Spleen (tissue), 7 donors: ENCODE results near the gene ST3GAL4.

ENCODE experiments used
- POLR2A ChIP-seq, 3 donors: fragments of 450-650 bp; IDR thresholded peaks; one replicate each; pipeline ENCODE4 v1.5.1; 2017; ENCODE audit warnings: antibody characterized with exemption in 3 of 3, mild to moderate bottlenecking in 1 of 3
- POLR2AphosphoS5 ChIP-seq, 3 donors: sonication (generic); formaldehyde crosslinking; IDR thresholded peaks; one replicate each; pipeline ENCODE4 v1.5.1; 2017; ENCODE audit warnings: antibody characterized with exemption in 3 of 3
- TF ChIP-seq, protein P1 (sequence below), 11 experiments: fragments of 200-600 bp in 7 of 11; fragments of 450-650 bp in 4 of 11; sonication (generic) in 4 of 11; IDR thresholded peaks in 8 of 11; conservative IDR thresholded peaks in 3 of 11; 1 replicate in 7 of 11; 2 replicates in 4 of 11; pipeline versions ENCODE4 v1.4.0 to v1.8.0; 2016 to 2021; ENCODE audit warnings: antibody characterized with exemption in 11 of 11, inconsistent platforms in 4 of 11, mild to moderate bottlenecking in 1 of 11
- donor health status: DM: no; HTN: no; CAD: no; lungs with moderate emphysema.
- donor health status: DM: no; HTN: no; CAD: no.
- donor health status: DM: no; HTN: no; CAD: no.

GRCh38 chr11:126408496-126408895, 53.0 kb downstream of the ST3GAL4 start:
- TF ChIP-seq POLR2A (IDR thresholded peaks at IDR 0.05) (no peak), POLR2AphosphoS5 (IDR thresholded peaks at IDR 0.05) (no peak)
- TF ChIP-seq, protein P1, sequence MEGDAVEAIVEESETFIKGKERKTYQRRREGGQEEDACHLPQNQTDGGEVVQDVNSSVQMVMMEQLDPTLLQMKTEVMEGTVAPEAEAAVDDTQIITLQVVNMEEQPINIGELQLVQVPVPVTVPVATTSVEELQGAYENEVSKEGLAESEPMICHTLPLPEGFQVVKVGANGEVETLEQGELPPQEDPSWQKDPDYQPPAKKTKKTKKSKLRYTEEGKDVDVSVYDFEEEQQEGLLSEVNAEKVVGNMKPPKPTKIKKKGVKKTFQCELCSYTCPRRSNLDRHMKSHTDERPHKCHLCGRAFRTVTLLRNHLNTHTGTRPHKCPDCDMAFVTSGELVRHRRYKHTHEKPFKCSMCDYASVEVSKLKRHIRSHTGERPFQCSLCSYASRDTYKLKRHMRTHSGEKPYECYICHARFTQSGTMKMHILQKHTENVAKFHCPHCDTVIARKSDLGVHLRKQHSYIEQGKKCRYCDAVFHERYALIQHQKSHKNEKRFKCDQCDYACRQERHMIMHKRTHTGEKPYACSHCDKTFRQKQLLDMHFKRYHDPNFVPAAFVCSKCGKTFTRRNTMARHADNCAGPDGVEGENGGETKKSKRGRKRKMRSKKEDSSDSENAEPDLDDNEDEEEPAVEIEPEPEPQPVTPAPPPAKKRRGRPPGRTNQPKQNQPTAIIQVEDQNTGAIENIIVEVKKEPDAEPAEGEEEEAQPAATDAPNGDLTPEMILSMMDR (IDR thresholded peaks at IDR 0.05 in 8 of 11, conservative IDR thresholded peaks at IDR 0.05 in 3 of 11): no peak
